HepG2 (cell line): ENCODE data around the gene CFTR. TPM values are rescaled to one million over a fixed set of nuclear protein-coding genes. Genes with fewer than 3 reads are reported as not detected.

ENCODE experiments used
- ATAC-seq: fragments of 200-7000 bp; cut with Tn5 transposase; 3 replicates; pipeline ENCODE4 v1.9.1; 2020; ENCODE audit warnings: mild to moderate bottlenecking, moderate library complexity
- BruUV-seq: library from RNA; stranded (reverse); fragments of 400-500 nt; replicated peaks from 2 replicates; lab custom pipeline; 2021; lab: Mats Ljungman, UMichigan
- CTCF ChIA-PET: fragments of 300-600 bp; formaldehyde crosslinking; extraction: SDS; loops from one replicate; lab custom pipeline; 2021; ENCODE audit warnings: low total read pairs, inconsistent platforms, low intra/inter-chr PET ratio; lab: Yijun Ruan, JAX
- POLR2A ChIA-PET: fragments of 350-600 bp; sonication (Branson Sonifier 250); formaldehyde crosslinking; loops from one replicate; lab custom pipeline; 2020; ENCODE audit warnings: antibody characterized with exemption, inconsistent platforms; lab: Yijun Ruan, JAX
- DNase-seq: peaks from one replicate; pipeline ENCODE4 v3.0.0-alpha.2; 2015; ENCODE audit warnings: low spot score
- FAIRE-seq: peaks from 3 replicates; lab custom pipeline; 2011; peaks lifted over from hg19 to GRCh38; lab: Jason Lieb, UNC
- H2AFZ ChIP-seq: one replicate; pipeline ENCODE4 v1.6.1; 2011; ENCODE audit warnings: low read length, inconsistent platforms
- H3K27ac ChIP-seq: fragments of 300-600 bp; 3 replicates; pipeline ENCODE4 v1.8.0; 2011; ENCODE audit warnings: mixed run types, mild to moderate bottlenecking, mixed read lengths, low read length, inconsistent platforms; ENCODE audit not compliant: insufficient read depth; ENCODE audit errors: extremely low read length
- H3K27me3 ChIP-seq, 2 experiments: fragments of 200-600 bp in 1 of 2; 2 replicates in 1 of 2; 3 replicates in 1 of 2; pipeline versions ENCODE4 v1.6.0 to v1.8.0; 2011; ENCODE audit warnings: low read length in 2 of 2, mild to moderate bottlenecking in 2 of 2, moderate library complexity in 2 of 2, inconsistent platforms in 1 of 2; ENCODE audit not compliant: insufficient read depth in 2 of 2, control insufficient read depth in 1 of 2
- H3K36me3 ChIP-seq, 2 experiments: fragments of 200-600 bp in 1 of 2; replicated peaks in 1 of 2; 2 replicates in 1 of 2; 3 replicates in 1 of 2; pipeline versions ENCODE4 v1.5.1 to v1.8.0; 2011; ENCODE audit warnings: low read length in 2 of 2, inconsistent platforms in 1 of 2; ENCODE audit not compliant: insufficient read depth in 2 of 2, control insufficient read depth in 1 of 2
- H3K4me1 ChIP-seq: 2 replicates; pipeline ENCODE4 v1.5.1; 2012; ENCODE audit warnings: low read length, inconsistent platforms; ENCODE audit not compliant: insufficient read depth
- H3K4me2 ChIP-seq: 2 replicates; pipeline ENCODE4 v1.6.0; 2011; ENCODE audit warnings: low read depth, low read length, inconsistent platforms
- H3K4me3 ChIP-seq, 3 experiments: fragments of 200-600 bp in 1 of 3; sonication (generic), shearing (Covaris generic) in 1 of 3; replicated peaks in 1 of 3; 2 replicates each; pipeline ENCODE4 v1.5.1; 2011 to 2016; ENCODE audit warnings: low read length in 3 of 3, inconsistent platforms in 2 of 3, low read depth in 2 of 3, mild to moderate bottlenecking in 2 of 3, control low read depth in 1 of 3, mixed read lengths in 1 of 3; ENCODE audit not compliant: insufficient read depth in 1 of 3
- H3K79me2 ChIP-seq: one replicate; pipeline ENCODE4 v1.6.1; 2011; ENCODE audit warnings: low read length, inconsistent platforms; ENCODE audit not compliant: insufficient read depth
- H3K9ac ChIP-seq: 2 replicates; pipeline ENCODE4 v1.6.0; 2011; ENCODE audit warnings: mild to moderate bottlenecking, low read depth, low read length, inconsistent platforms; ENCODE audit not compliant: insufficient read depth
- H3K9me3 ChIP-seq: 2 replicates; pipeline ENCODE4 v1.5.1; 2012; ENCODE audit warnings: mild to moderate bottlenecking, low read length
- H4K20me1 ChIP-seq: 2 replicates; pipeline ENCODE4 v1.6.0; 2011; ENCODE audit warnings: inconsistent platforms, mild to moderate bottlenecking, low read length, moderate library complexity; ENCODE audit not compliant: insufficient read depth
- MAFK ChIP-seq, 2 experiments: IDR thresholded peaks in 1 of 2; conservative IDR thresholded peaks in 1 of 2; 2 replicates each; pipeline ENCODE4 v1.6.1; 2011; ENCODE audit warnings: improper control_type of control experiment in 2 of 2, low read length in 2 of 2
- MEF2D ChIP-seq: sonication (generic); formaldehyde crosslinking; IDR thresholded peaks from 2 replicates; pipeline ENCODE4 v1.5.1; 2020; ENCODE audit warnings: mild to moderate bottlenecking, missing genetic modification reagents
- NFE2L2 ChIP-seq: fragments of 150-350 bp; IDR thresholded peaks from 2 replicates; pipeline ENCODE4 v1.6.1; 2014; ENCODE audit warnings: low read length
- RBM22 ChIP-seq: fragments of 200-400 bp; formaldehyde crosslinking; optimal IDR thresholded peaks from 2 replicates; pipeline ENCODE3; 2017; ENCODE audit warnings: mild to moderate bottlenecking, low read length, moderate library complexity
- SALL2 ChIP-seq: sonication (generic); formaldehyde crosslinking; IDR thresholded peaks from 2 replicates; pipeline ENCODE4 v1.8.1; 2023; ENCODE audit warnings: mild to moderate bottlenecking, missing genetic modification reagents, inconsistent platforms
- SCMH1 ChIP-seq: sonication (generic); formaldehyde crosslinking; IDR thresholded peaks from 2 replicates; pipeline ENCODE4 v1.9.0; 2021; ENCODE audit warnings: missing genetic modification reagents, mild to moderate bottlenecking, borderline replicate concordance
- SIN3A ChIP-seq: IDR thresholded peaks from 2 replicates; pipeline ENCODE4 v1.6.1; 2011; ENCODE audit warnings: low read depth, mild to moderate bottlenecking, control low read depth, low read length, borderline replicate concordance
- SIX4 ChIP-seq: sonication (generic); formaldehyde crosslinking; IDR thresholded peaks from 2 replicates; pipeline ENCODE4 v1.4.0; 2020; ENCODE audit warnings: missing genetic modification reagents
- TEAD2 ChIP-seq: sonication (generic); formaldehyde crosslinking; IDR thresholded peaks from 2 replicates; pipeline ENCODE4 v1.9.0; 2021; ENCODE audit warnings: missing genetic modification reagents
- YEATS2 ChIP-seq: sonication (generic); formaldehyde crosslinking; IDR thresholded peaks from 2 replicates; pipeline ENCODE4 v1.4.0; 2020; ENCODE audit warnings: missing genetic modification reagents, borderline replicate concordance
- ZBTB38 ChIP-seq: sonication (generic); formaldehyde crosslinking; IDR thresholded peaks from 2 replicates; pipeline ENCODE4 v1.5.1; 2020; ENCODE audit warnings: mild to moderate bottlenecking, missing genetic modification reagents
- ZNF232 ChIP-seq: sonication (generic); formaldehyde crosslinking; IDR thresholded peaks from 2 replicates; pipeline ENCODE4 v1.4.0; 2020; ENCODE audit warnings: missing genetic modification reagents, borderline replicate concordance
- ZNF598 ChIP-seq: sonication (generic); formaldehyde crosslinking; IDR thresholded peaks from 2 replicates; pipeline ENCODE4 v1.5.1; 2020; ENCODE audit warnings: mild to moderate bottlenecking, missing genetic modification reagents, borderline replicate concordance
- ZNF687 ChIP-seq: sonication (generic); formaldehyde crosslinking; IDR thresholded peaks from 2 replicates; pipeline ENCODE4 v1.5.1; 2020; ENCODE audit warnings: mild to moderate bottlenecking, missing genetic modification reagents, moderate library complexity
- ZNF747 ChIP-seq: sonication (generic); formaldehyde crosslinking; IDR thresholded peaks from 2 replicates; pipeline ENCODE4 v1.8.1; 2023; ENCODE audit warnings: missing genetic modification reagents, mild to moderate bottlenecking, borderline replicate concordance
- ZNF776 ChIP-seq: sonication (generic); formaldehyde crosslinking; IDR thresholded peaks from 2 replicates; pipeline ENCODE4 v1.4.0; 2020; ENCODE audit warnings: mild to moderate bottlenecking, missing genetic modification reagents
- WGBS: methylation state at CpG from one replicate; pipeline ENCODE4 v1.1.6; 2017; ENCODE audit warnings: low lambda C conversion rate; 5-methylcytosine and 5-hydroxymethylcytosine counted together
- in situ Hi-C: cut with HindIII; loops from 2 replicates; pipeline ENCODE4 v1.10.0; 2017; ENCODE audit warnings: low pct_unique_long_range_greater_than_20kb; ENCODE audit not compliant: extremely low pct_ligation_motif_present
- intact Hi-C: fragments of 100-400 bp; cut with micrococcal nuclease; formaldehyde crosslinking; loops from one replicate; pipeline ENCODE4 v1.10.0; 2022; ENCODE audit not compliant: unreplicated experiment
- polyA plus RNA-seq, 8 experiments: library from polyadenylated mRNA; depleted of rRNA in 3 of 8; stranded (reverse) in 7 of 8; unstranded in 1 of 8; fragments of >200 nt; fragmentation: Illumina TruSeq in 4 of 8; extraction: Trizol in 4 of 8; gene quantifications; 2 replicates each; pipeline versions ENCODE4 v1.2.1 to v1.2.3, GENCODE V29; 2011 to 2016; ENCODE audit warnings: low read depth in 4 of 8, missing spikeins in 1 of 8, mixed read lengths in 1 of 8; ENCODE audit not compliant: insufficient read depth in 1 of 8
- total RNA-seq, 5 experiments: library from RNA; depleted of rRNA; stranded (reverse); fragments of >200 nt; fragmentation: Illumina TruSeq; extraction: Trizol; gene quantifications; 2 replicates each; pipeline ENCODE4 v1.2.3, GENCODE V29; 2016; ENCODE audit warnings: low read depth in 1 of 5

The CFTR gene
- total and polyA plus RNA-seq, 2 of the 13 experiments (the other 11 are each of a cell fraction or from before 2014, with no cell fraction given) = not detected

GRCh38 chr7:117555260-117555659 lies 75.4 kb downstream of the CFTR start:
- WGBS = 20% methylated on average over 5 of the region's 5 CpGs
- no peak overlapping the region for H3K27ac ChIP-seq
- H3K79me2 ChIP-seq = no peaks in the 10 kb centered on the region
- no peak overlapping the region for H3K9ac ChIP-seq
- no TSS peak for BruUV-seq
- H3K4me2 ChIP-seq = no peak overlapping the region
- no peaks in the 10 kb centered on the region for H4K20me1 ChIP-seq
- H2AFZ ChIP-seq = no peak overlapping the region
- intact Hi-C loops = no loop called here
- in situ Hi-C loops = no loop called here
- H3K4me3 ChIP-seq = no peak overlapping the region
- no peak for TF ChIP-seq ZBTB38
- no peak for TF ChIP-seq SIN3A
- no peak for TF ChIP-seq ZNF598 (CRISPR knock-in tag)
- ChIA-PET CTCF (no interaction called here), POLR2A (no interaction called here)
- no peaks in the 10 kb centered on the region for H3K9me3 ChIP-seq
- FAIRE-seq = no peak
- no peaks in the 10 kb centered on the region for H3K36me3 ChIP-seq
- no peak for ATAC-seq
- H3K27me3 ChIP-seq = no peaks in the 10 kb centered on the region; a peak in 1 of 5 replicates
- H3K4me1 ChIP-seq = no peaks in the 10 kb centered on the region
- DNase-seq = no peak

GRCh38 chr7:117559391-117559790 lies 79.6 kb downstream of the CFTR start:
- POLR2A ChIA-PET = no interaction called here
- Histone ChIP-seq H3K9ac (no peak overlapping the region), H3K4me1 (no peaks in the 10 kb centered on the region), H3K79me2 (no peaks in the 10 kb centered on the region), H3K36me3 (no peaks in the 10 kb centered on the region), H2AFZ (no peak overlapping the region), H4K20me1 (no peaks in the 10 kb centered on the region), H3K27me3 (no peaks in the 10 kb centered on the region; a peak in 1 of 5 replicates), H3K4me2 (no peak overlapping the region), H3K9me3 (no peaks in the 10 kb centered on the region), H3K27ac (no peak overlapping the region), H3K4me3 (no peak overlapping the region)
- CTCF ChIA-PET = no interaction called here
- FAIRE-seq (no peak), ATAC-seq (no peak), DNase-seq (no peak)
- no TSS peak for BruUV-seq
- under 1% methylated on average over 3 of the region's 3 CpGs for WGBS
- in situ Hi-C loops (no loop called here), intact Hi-C loops (no loop called here)
- no peak for TF ChIP-seq MAFK (conservative IDR thresholded peaks at IDR 0.05 in 1 of 2, IDR thresholded peaks at IDR 0.05 in 1 of 2; ENCODE audit: low read length in 2 of 2)
- no peak for TF ChIP-seq ZNF776 (CRISPR knock-in tag)
- TF ChIP-seq ZNF747 (CRISPR knock-in tag) = no peak
- no peak for TF ChIP-seq ZNF232 (CRISPR knock-in tag)
- TF ChIP-seq YEATS2 (CRISPR knock-in tag) = no peak
- no peak for TF ChIP-seq RBM22
- TF ChIP-seq ZNF687 (CRISPR knock-in tag) = no peak
- TF ChIP-seq SALL2 (CRISPR knock-in tag) = no peak
- no peak for TF ChIP-seq NFE2L2
- no peak for TF ChIP-seq SIX4 (CRISPR knock-in tag)
- no peak for TF ChIP-seq MEF2D (CRISPR knock-in tag)
- TF ChIP-seq SCMH1 (CRISPR knock-in tag) = no peak
- no peak for TF ChIP-seq TEAD2 (CRISPR knock-in tag)
